ENCODE measurements around the gene DPF3. TPM values are rescaled to one million over a fixed set of nuclear protein-coding genes. Genes with fewer than 3 reads are reported as not detected.

Gene DPF3
- total RNA-seq, 1 donor from 2014 or later: 2.7 TPM

GRCh38 chr14:72630374-72630773 is 263.5 kb downstream of the DPF3 start:
- intact Hi-C loops (cut with micrococcal nuclease): no loop called here

- intact Hi-C loops (cut with micrococcal nuclease): no loop called here
These were observed 264.4 kb downstream of the DPF3 start for GRCh38 chr14:72629534-72629933.

GRCh38 chr14:72625689-72626088 is 268.2 kb downstream of the DPF3 start:
- intact Hi-C loops (cut with micrococcal nuclease): no loop called here

- intact Hi-C loops (cut with micrococcal nuclease): no loop called here
These were observed 272.4 kb downstream of the DPF3 start for GRCh38 chr14:72621387-72622065.

- intact Hi-C loops (cut with micrococcal nuclease): no loop called here
These were observed 274.0 kb downstream of the DPF3 start for GRCh38 chr14:72619881-72620280.

- intact Hi-C loops (cut with micrococcal nuclease): no loop called here
These were observed 274.8 kb downstream of the DPF3 start for GRCh38 chr14:72619111-72619571.

GRCh38 chr14:72618424-72618823 is 275.5 kb downstream of the DPF3 start:
- intact Hi-C loops (cut with micrococcal nuclease): no loop called here

GRCh38 chr14:72617391-72618031 is 276.4 kb downstream of the DPF3 start:
- intact Hi-C loops (cut with micrococcal nuclease): no loop called here

- intact Hi-C loops (cut with micrococcal nuclease): no loop called here
These were observed 277.1 kb downstream of the DPF3 start for GRCh38 chr14:72616811-72617210.

GRCh38 chr14:72616294-72616693 is 277.6 kb downstream of the DPF3 start:
- intact Hi-C loops (cut with micrococcal nuclease): no loop called here

GRCh38 chr14:72615451-72616121 is 278.3 kb downstream of the DPF3 start:
- intact Hi-C loops (cut with micrococcal nuclease): no loop called here

- intact Hi-C loops (cut with micrococcal nuclease): no loop called here
These were observed 278.9 kb downstream of the DPF3 start for GRCh38 chr14:72614891-72615415.

GRCh38 chr14:72614365-72614764 is 279.5 kb downstream of the DPF3 start:
- intact Hi-C loops (cut with micrococcal nuclease): no loop called here

GRCh38 chr14:72613975-72614319 is 280.0 kb downstream of the DPF3 start:
- intact Hi-C loops (cut with micrococcal nuclease): no loop called here

GRCh38 chr14:72613231-72613974 is 280.5 kb downstream of the DPF3 start:
- intact Hi-C loops (cut with micrococcal nuclease): no loop called here

- intact Hi-C loops (cut with micrococcal nuclease): no loop called here
These were observed 281.9 kb downstream of the DPF3 start for GRCh38 chr14:72612041-72612440.

- intact Hi-C loops (cut with micrococcal nuclease): no loop called here
These were observed 282.4 kb downstream of the DPF3 start for GRCh38 chr14:72611506-72611905.

- intact Hi-C loops (cut with micrococcal nuclease): no loop called here
These were observed 283.1 kb downstream of the DPF3 start for GRCh38 chr14:72610831-72611200.

- intact Hi-C loops (cut with micrococcal nuclease): no loop called here
These were observed 283.6 kb downstream of the DPF3 start for GRCh38 chr14:72610096-72610830.

GRCh38 chr14:72609205-72609916 is 284.5 kb downstream of the DPF3 start:
- intact Hi-C loops (cut with micrococcal nuclease): no loop called here
